ENCODE results near the gene CCDC12. TPM values are rescaled to one million over a fixed set of nuclear protein-coding genes. Genes with fewer than 3 reads are reported as not detected.

CCDC12 gene
- total and polyA plus RNA-seq, 2 donors (not counting 1 experiment from before 2014, with no cell fraction given) = 84.0 to 97.3 TPM

DNA sequence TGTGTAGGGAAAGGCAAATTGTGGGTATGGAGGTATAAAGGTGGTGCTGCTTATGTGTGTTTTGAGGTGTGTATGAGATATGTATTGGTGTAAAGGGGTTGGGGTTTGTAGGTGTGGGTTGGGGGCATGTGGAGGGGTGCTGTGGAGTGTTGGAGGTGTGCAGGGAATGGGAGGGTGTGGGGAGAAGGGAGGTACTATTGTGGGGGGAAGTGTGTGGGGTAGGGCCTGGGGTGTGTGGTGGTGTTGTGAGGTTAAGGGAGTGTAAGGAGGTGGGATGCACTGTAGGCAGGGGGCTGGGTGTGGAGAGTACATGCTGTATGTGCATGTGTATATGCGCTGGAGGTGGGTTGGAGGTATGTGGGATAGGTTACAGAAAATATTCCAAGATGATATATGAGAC lies 15.7 kb downstream of the CCDC12 start:
- no CpG with 5 or more reads among the region's 1 CpG for WGBS (ENCODE audit: insufficient coverage)
- Histone ChIP-seq H3K27me3 (replicated peaks in 1 of 4; ENCODE audit: control extremely low read depth in 1 of 4, control insufficient read depth in 3 of 4, insufficient read depth in 4 of 4, low read length in 3 of 4) (no peaks in the 10 kb centered on the region), H2AFZ (ENCODE audit: insufficient read depth, low read depth, low read length, poor library complexity, severe bottlenecking) (no peak overlapping the region), H3K79me2 (ENCODE audit: control insufficient read depth, insufficient read depth, low read length) (peaks cover 93% of the 10 kb centered on the region), H3K9ac (ENCODE audit: low read length) (no peak overlapping the region), H3K4me1 (ENCODE audit: control insufficient read depth in 2 of 2, insufficient read depth in 2 of 2, low read length in 2 of 2) (peaks cover 62 to 67% of the 10 kb centered on the region in 2 donors), H3K36me3 (replicated peaks in 1 of 2; ENCODE audit: control extremely low read depth in 1 of 2, control insufficient read depth in 1 of 2, extremely low read depth in 1 of 2, insufficient read depth in 2 of 2, low read length in 1 of 2) (peaks cover 0 to 33% of the 10 kb centered on the region in 2 experiments), H3K27ac (ENCODE audit: low read length in 2 of 2) (peak overlapping the region in 1 of 2 donors; percentile 32), H3K4me2 (replicated peaks; ENCODE audit: low read depth, low read length, poor library complexity, severe bottlenecking) (peak overlapping the region; percentile 24), H3K4me3 (ENCODE audit: control extremely low read depth in 1 of 5, extremely low read depth in 1 of 5, insufficient read depth in 1 of 5, low read depth in 2 of 5, low read length in 4 of 5) (no peak overlapping the region), H4K20me1 (ENCODE audit: control insufficient read depth, insufficient read depth, low read length, poor library complexity, severe bottlenecking) (peaks cover 87% of the 10 kb centered on the region), H3K9me3 (ENCODE audit: control extremely low read depth in 1 of 3, control insufficient read depth in 2 of 3, insufficient read depth in 1 of 3, low read length in 2 of 3) (no peaks in the 10 kb centered on the region)
- POLR2A ChIA-PET = interaction anchor here (1.3 kb wide), 1 partner anchor 34 kb away, joined by 4 read pairs; no protein-coding TSS in a partner anchor
- peak overlapping the region; percentile 24 for H3K4me3 Mint-ChIP-seq
- peak overlapping the region; percentile 92 for H3K27ac Mint-ChIP-seq
- intact Hi-C loops (cut with micrococcal nuclease) = no loop called here
- peaks cover 75% of the 10 kb centered on the region for H3K4me1 Mint-ChIP-seq
- ATAC-seq (ENCODE audit: low read depth) (no peak), DNase-seq (no peak)
- TF ChIP-seq EZH2 (IDR thresholded peaks at IDR 0.05; ENCODE audit: borderline replicate concordance, insufficient read depth, low read depth, low read length, poor library complexity, severe bottlenecking) (no peak), CTCF (IDR thresholded peaks at IDR 0.05) (no peak)
- no peaks in the 10 kb centered on the region for H3K27me3 Mint-ChIP-seq
- H3K9me3 Mint-ChIP-seq (ENCODE audit: insufficient read depth) = no peaks in the 10 kb centered on the region
- CTCF ChIA-PET = no interaction called here

DNA sequence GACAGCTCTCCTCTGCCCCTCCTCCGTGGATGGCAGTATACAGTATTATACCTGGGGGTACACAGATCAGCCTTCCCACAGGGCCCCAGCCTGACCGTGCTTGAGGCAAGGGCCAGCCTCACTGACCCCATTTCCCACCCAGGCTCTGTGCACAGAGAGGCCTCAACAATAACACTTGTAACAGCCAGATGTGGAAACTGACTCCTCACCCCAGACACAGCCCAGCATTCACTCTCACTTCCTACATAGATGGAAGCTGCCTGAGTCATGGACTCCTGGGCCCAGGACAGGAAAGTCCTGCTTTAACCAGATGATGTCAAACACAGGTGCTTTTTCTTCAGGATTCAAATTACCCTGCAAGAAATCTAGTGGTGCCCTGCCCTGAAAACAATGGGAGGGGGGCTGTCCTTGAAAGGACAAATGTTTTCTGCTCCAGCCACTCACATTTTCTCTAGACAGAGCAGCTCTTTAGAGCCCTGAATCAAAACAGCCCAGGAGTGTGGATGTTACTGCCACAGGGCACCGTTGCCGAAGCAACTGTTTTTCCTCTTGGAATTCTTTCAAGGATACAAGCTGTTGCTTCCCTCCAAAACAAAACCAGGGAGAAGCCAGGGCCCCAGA lies 16.4 kb downstream of the CCDC12 start:
- Histone ChIP-seq H4K20me1 (ENCODE audit: control insufficient read depth, insufficient read depth, low read length, poor library complexity, severe bottlenecking) (peaks cover 87% of the 10 kb centered on the region), H3K27ac (ENCODE audit: low read length in 2 of 2) (peak overlapping the region in 1 of 2 donors; percentile 32), H3K79me2 (ENCODE audit: control insufficient read depth, insufficient read depth, low read length) (peaks cover 93% of the 10 kb centered on the region), H3K4me2 (replicated peaks; ENCODE audit: low read depth, low read length, poor library complexity, severe bottlenecking) (peak overlapping the region; percentile 24), H3K36me3 (replicated peaks in 1 of 2; ENCODE audit: control extremely low read depth in 1 of 2, control insufficient read depth in 1 of 2, extremely low read depth in 1 of 2, insufficient read depth in 2 of 2, low read length in 1 of 2) (peaks cover 0 to 29% of the 10 kb centered on the region in 2 experiments), H3K9me3 (ENCODE audit: control extremely low read depth in 1 of 3, control insufficient read depth in 2 of 3, insufficient read depth in 1 of 3, low read length in 2 of 3) (no peaks in the 10 kb centered on the region), H2AFZ (ENCODE audit: insufficient read depth, low read depth, low read length, poor library complexity, severe bottlenecking) (no peak overlapping the region), H3K27me3 (replicated peaks in 1 of 4; ENCODE audit: control extremely low read depth in 1 of 4, control insufficient read depth in 3 of 4, insufficient read depth in 4 of 4, low read length in 3 of 4) (no peaks in the 10 kb centered on the region), H3K4me1 (ENCODE audit: control insufficient read depth in 2 of 2, insufficient read depth in 2 of 2, low read length in 2 of 2) (peaks cover 62 to 67% of the 10 kb centered on the region in 2 donors), H3K4me3 (ENCODE audit: control extremely low read depth in 1 of 5, extremely low read depth in 1 of 5, insufficient read depth in 1 of 5, low read depth in 2 of 5, low read length in 4 of 5) (no peak overlapping the region), H3K9ac (ENCODE audit: low read length) (no peak overlapping the region)
- WGBS (ENCODE audit: insufficient coverage) = 73% methylated on average over 3 of the region's 4 CpGs
- H3K9me3 Mint-ChIP-seq (ENCODE audit: insufficient read depth) = no peaks in the 10 kb centered on the region
- CTCF ChIA-PET = interaction anchor here (1.3 kb wide), 1 partner anchor 19 kb away, joined by 4 read pairs; no protein-coding TSS in a partner anchor
- H3K4me1 Mint-ChIP-seq = peaks cover 75% of the 10 kb centered on the region
- no peak for TF ChIP-seq EZH2 (IDR thresholded peaks at IDR 0.05; ENCODE audit: borderline replicate concordance, insufficient read depth, low read depth, low read length, poor library complexity, severe bottlenecking)
- no peak for TF ChIP-seq CTCF (IDR thresholded peaks at IDR 0.05)
- POLR2A ChIA-PET = interaction anchor here (1.0 to 1.3 kb wide), 3 partner anchors 7 to 33 kb away, joined by 4 read pairs; no protein-coding TSS in a partner anchor
- intact Hi-C loops (cut with micrococcal nuclease) = no loop called here
- peak overlapping the region; percentile 50 for H3K4me3 Mint-ChIP-seq
- DNase-seq (no peak), ATAC-seq (ENCODE audit: low read depth) (peak; percentile 32)
- H3K27me3 Mint-ChIP-seq = no peaks in the 10 kb centered on the region
- peak overlapping the region; percentile 92 for H3K27ac Mint-ChIP-seq

All from B cell (primary cell).